Measurements from ENCODE around the gene MIA2. TPM values are rescaled to one million over a fixed set of nuclear protein-coding genes. Genes with fewer than 3 reads are reported as not detected.

MIA2 gene
- total and polyA plus RNA-seq, 2 donors (not counting 1 experiment from before 2014, with no cell fraction given) = 11.5 to 27.1 TPM

GRCh38 chr14:39268393-39268792 lies 34.7 kb downstream of the MIA2 start:
- peak overlapping the region in 3 of 5 experiments; percentile 85 to 99 (median 89) for H3K4me3 ChIP-seq (ENCODE audit: control extremely low read depth in 1 of 5, extremely low read depth in 1 of 5, insufficient read depth in 1 of 5, low read depth in 2 of 5, low read length in 4 of 5)
- H3K9ac ChIP-seq (ENCODE audit: low read length) = peak overlapping the region; percentile 94
- intact Hi-C loops (cut with micrococcal nuclease) = no loop called here
- no peaks in the 10 kb centered on the region for H3K36me3 ChIP-seq (replicated peaks in 1 of 2; ENCODE audit: control extremely low read depth in 1 of 2, control insufficient read depth in 1 of 2, extremely low read depth in 1 of 2, insufficient read depth in 2 of 2, low read length in 1 of 2)
- DNase-seq (peak; percentile 13), ATAC-seq (ENCODE audit: low read depth) (no peak)
- POLR2A ChIA-PET = interaction anchor here (0.6 kb wide), 1 partner anchor 93 kb away, joined by 3 read pairs; the partner anchor contains the start of gene PNN
- no peaks in the 10 kb centered on the region for H3K27me3 ChIP-seq (replicated peaks in 1 of 4; ENCODE audit: control extremely low read depth in 1 of 4, control insufficient read depth in 3 of 4, insufficient read depth in 4 of 4, low read length in 3 of 4)
- H3K79me2 ChIP-seq (ENCODE audit: control insufficient read depth, insufficient read depth, low read length) = peaks cover 64% of the 10 kb centered on the region
- 7% methylated on average over 2 of the region's 2 CpGs for WGBS (ENCODE audit: insufficient coverage)
- CTCF ChIA-PET = interaction anchor here (0.6 to 2.6 kb wide), 3 partner anchors 23 to 165 kb away, joined by 3 to 7 read pairs (median 4); partner anchors contain the start of gene TRAPPC6B
- peaks cover 23% of the 10 kb centered on the region for H4K20me1 ChIP-seq (ENCODE audit: control insufficient read depth, insufficient read depth, low read length, poor library complexity, severe bottlenecking)
- TF ChIP-seq CTCF (IDR thresholded peaks at IDR 0.05) = no peak
- TF ChIP-seq EZH2 (IDR thresholded peaks at IDR 0.05; ENCODE audit: borderline replicate concordance, insufficient read depth, low read depth, low read length, poor library complexity, severe bottlenecking) = no peak
- Mint-ChIP-seq H3K4me1 (peaks cover 52% of the 10 kb centered on the region), H3K9me3 (ENCODE audit: insufficient read depth) (peaks cover 2% of the 10 kb centered on the region), H3K4me3 (peak overlapping the region; percentile 98), H3K27ac (peak overlapping the region; percentile 69), H3K27me3 (no peaks in the 10 kb centered on the region)
- H3K4me1 ChIP-seq (ENCODE audit: control insufficient read depth in 2 of 2, insufficient read depth in 2 of 2, low read length in 2 of 2) = peaks cover 20 to 32% of the 10 kb centered on the region in 2 donors
- peak overlapping the region; percentile 82 for H3K4me2 ChIP-seq (replicated peaks; ENCODE audit: low read depth, low read length, poor library complexity, severe bottlenecking)
- no peak overlapping the region for H2AFZ ChIP-seq (ENCODE audit: insufficient read depth, low read depth, low read length, poor library complexity, severe bottlenecking)
- H3K9me3 ChIP-seq (ENCODE audit: control extremely low read depth in 1 of 3, control insufficient read depth in 2 of 3, insufficient read depth in 1 of 3, low read length in 2 of 3) = peaks cover 2 to 11% (median 3%) of the 10 kb centered on the region in 3 donors
- H3K27ac ChIP-seq (ENCODE audit: low read length in 2 of 2) = peak overlapping the region in 1 of 2 donors; percentile 16

GRCh38 chr14:39272918-39273317 lies 39.2 kb downstream of the MIA2 start:
- no peak overlapping the region for H3K4me3 ChIP-seq (ENCODE audit: control extremely low read depth in 1 of 5, extremely low read depth in 1 of 5, insufficient read depth in 1 of 5, low read depth in 2 of 5, low read length in 4 of 5)
- no peaks in the 10 kb centered on the region for H3K27me3 ChIP-seq (replicated peaks in 1 of 4; ENCODE audit: control extremely low read depth in 1 of 4, control insufficient read depth in 3 of 4, insufficient read depth in 4 of 4, low read length in 3 of 4)
- H3K4me2 ChIP-seq (replicated peaks; ENCODE audit: low read depth, low read length, poor library complexity, severe bottlenecking) = no peak overlapping the region
- no peak overlapping the region for H2AFZ ChIP-seq (ENCODE audit: insufficient read depth, low read depth, low read length, poor library complexity, severe bottlenecking)
- Mint-ChIP-seq H3K4me1 (peaks cover 62% of the 10 kb centered on the region), H3K9me3 (ENCODE audit: insufficient read depth) (peaks cover 2% of the 10 kb centered on the region), H3K27me3 (no peaks in the 10 kb centered on the region), H3K4me3 (no peak overlapping the region), H3K27ac (peak overlapping the region; percentile 69)
- peaks cover 94% of the 10 kb centered on the region for H3K79me2 ChIP-seq (ENCODE audit: control insufficient read depth, insufficient read depth, low read length)
- no peak for DNase-seq
- intact Hi-C loops (cut with micrococcal nuclease) = no loop called here
- WGBS (ENCODE audit: insufficient coverage) = no CpG with 5 or more reads among the region's 1 CpG
- peaks cover 0 to 11% (median 2%) of the 10 kb centered on the region in 3 donors for H3K9me3 ChIP-seq (ENCODE audit: control extremely low read depth in 1 of 3, control insufficient read depth in 2 of 3, insufficient read depth in 1 of 3, low read length in 2 of 3)
- no peak for ATAC-seq (ENCODE audit: low read depth)
- no peak overlapping the region for H3K9ac ChIP-seq (ENCODE audit: low read length)
- H3K27ac ChIP-seq (ENCODE audit: low read length in 2 of 2) = no peak overlapping the region
- CTCF ChIA-PET = interaction anchor here (0.7 kb wide), 1 partner anchor 168 kb away, joined by 4 read pairs; no protein-coding TSS in a partner anchor
- H3K4me1 ChIP-seq (ENCODE audit: control insufficient read depth in 2 of 2, insufficient read depth in 2 of 2, low read length in 2 of 2) = peaks cover 11 to 29% of the 10 kb centered on the region in 2 donors
- POLR2A ChIA-PET = interaction anchor here (0.6 kb wide), 1 partner anchor 84 kb away, joined by 3 read pairs; no protein-coding TSS in a partner anchor
- H4K20me1 ChIP-seq (ENCODE audit: control insufficient read depth, insufficient read depth, low read length, poor library complexity, severe bottlenecking) = peaks cover 42% of the 10 kb centered on the region
- TF ChIP-seq CTCF (IDR thresholded peaks at IDR 0.05) (no peak), EZH2 (IDR thresholded peaks at IDR 0.05; ENCODE audit: borderline replicate concordance, insufficient read depth, low read depth, low read length, poor library complexity, severe bottlenecking) (no peak)
- H3K36me3 ChIP-seq (replicated peaks in 1 of 2; ENCODE audit: control extremely low read depth in 1 of 2, control insufficient read depth in 1 of 2, extremely low read depth in 1 of 2, insufficient read depth in 2 of 2, low read length in 1 of 2) = no peaks in the 10 kb centered on the region
